Stimulated activated CD4-positive, alpha-beta T cell treated with anti-CD3 and anti-CD28 coated beads, TNF-alpha, amount 100 ng/mL, for 48 hours (primary cell): ENCODE data around the gene RHEB.

Experiments used
- DNase-seq, 3 donors: peaks; one replicate each; pipeline ENCODE4 v3.0.0-alpha.2; 2020; ENCODE audit warnings: low read depth in 3 of 3

RHEB gene

DNA sequence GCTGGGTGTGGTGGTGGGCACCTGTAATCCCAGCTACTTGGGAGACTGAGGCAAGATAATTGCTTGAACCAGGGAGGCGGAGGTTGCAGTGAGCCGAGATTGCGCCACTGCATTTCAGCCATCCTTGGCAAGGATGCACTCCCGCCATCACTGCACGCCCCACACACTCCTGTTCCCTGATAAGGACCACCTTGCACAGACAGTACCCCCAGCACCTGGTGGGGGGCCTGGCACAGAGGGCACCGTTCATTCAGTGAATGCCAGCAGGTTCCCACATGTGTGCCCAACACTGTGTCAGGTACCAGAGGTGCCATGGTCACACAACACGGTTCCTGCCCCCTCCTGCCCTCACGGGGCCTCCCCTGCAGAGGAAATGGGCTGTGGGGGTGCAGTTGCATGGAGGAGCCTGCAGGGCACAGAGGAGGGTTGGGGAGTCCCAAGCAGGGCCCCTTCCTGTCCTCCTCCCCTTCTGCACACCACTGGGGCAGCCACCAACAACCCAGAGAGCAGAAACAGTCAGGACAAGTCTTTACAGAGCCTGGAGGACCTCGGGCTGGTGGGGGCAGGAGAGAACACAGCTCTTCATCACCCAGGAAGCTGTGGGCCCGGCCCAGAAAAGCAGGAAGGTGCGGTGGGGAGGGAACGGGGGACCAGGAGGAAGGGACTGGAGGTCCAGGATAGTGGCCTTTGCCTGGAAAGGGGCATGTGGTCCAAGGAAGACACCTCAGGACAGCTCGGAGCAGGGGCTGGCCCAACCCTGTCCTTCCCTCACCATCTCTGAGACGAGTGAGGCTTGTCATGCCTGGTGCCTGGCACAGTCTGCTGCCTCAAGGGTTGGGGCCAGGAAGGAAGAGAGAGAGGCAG is 86.8 kb downstream of the RHEB start:
- peak in 2 of 3 donors; percentile 41 to 60 for DNase-seq

DNA sequence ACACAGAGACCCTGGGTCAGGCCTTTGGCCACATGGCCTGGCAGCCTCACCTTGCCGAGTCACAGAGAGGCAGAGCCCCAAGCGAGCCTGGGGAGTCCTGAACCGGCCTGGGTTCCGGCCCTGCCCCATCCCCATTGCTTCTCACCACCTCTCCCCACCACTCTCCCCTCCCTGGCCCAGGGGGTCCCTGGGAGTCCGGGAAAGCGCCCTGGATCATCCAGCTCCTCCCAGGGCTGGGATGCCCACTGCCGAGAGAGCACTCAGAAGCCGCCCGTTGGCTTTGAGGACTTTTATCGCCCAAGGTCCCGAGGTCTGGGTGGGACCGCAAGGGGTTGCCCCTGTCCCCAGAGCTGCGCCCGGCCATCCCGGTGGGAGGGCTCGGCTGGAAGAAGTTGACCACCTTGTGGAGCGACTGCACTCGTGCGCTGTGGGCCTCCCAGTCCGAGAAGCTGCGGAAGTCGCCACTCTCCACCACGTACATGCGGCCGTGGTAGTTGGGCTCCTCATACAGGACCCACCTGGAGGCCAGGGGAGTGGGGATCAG is 87.9 kb downstream of the RHEB start:
- no peak for DNase-seq

DNA sequence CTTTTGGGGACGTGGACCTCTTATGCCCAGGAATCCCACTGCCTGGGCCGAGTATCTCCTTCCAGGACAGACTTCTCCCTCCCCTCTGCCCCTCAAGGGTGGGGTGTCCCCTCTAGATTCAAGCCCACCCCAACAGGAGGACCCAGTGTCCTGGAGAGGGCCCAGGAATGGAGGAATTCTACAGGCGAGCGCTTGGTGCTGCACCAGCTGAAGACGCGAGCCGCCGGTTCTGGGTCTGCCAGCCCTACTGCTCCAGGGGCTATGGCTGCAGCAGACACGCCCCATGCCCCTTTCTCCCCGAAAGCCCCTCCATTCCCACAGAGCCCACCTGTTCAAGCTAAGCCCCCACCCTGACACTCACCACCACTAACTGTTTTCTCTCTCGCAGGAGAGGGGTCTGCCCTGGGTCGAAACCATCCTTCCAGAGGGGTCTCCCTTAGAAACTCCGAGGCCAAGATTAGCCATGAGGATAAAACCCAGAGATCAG is 88.4 kb downstream of the RHEB start:
- no peak for DNase-seq

DNA sequence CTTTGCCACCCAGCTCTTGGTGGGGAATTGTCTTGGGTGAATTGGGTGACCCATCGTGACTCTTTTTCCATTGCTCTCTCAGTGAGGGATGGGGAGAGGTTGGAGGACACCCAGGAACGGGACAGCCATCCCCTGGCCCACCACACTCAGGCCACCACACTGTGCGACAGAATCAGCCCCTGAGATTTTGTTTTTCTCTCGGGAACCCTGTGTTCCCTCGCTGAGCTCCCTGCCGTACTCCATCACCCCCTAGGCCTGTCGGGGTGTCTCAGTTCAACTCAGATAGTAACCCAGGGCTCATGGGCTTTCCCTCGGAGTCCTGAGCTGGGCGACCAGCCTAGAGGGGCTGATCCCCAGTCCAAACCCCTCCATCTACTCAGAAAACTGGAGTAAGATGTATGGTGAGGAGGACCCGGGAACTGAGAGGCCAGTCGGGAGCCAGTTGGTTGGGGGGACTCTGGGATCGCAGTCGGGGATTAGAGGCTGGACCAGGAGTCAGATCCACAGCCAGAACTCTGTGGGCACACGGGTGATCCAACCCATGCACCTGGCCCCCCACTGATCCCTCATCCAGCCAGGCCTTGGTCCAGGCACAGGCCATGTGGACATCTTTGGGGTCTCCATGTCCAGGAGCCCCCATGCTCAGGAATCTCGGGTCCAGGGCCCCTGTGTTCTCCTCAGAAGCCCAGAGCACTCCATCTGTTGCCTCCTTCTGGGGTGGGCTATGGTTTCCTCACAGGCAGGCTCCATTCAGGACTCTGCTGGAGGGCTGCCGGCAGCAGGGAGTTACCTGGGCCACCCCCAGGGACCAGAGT is 89.1 kb downstream of the RHEB start:
- no peak for DNase-seq

DNA sequence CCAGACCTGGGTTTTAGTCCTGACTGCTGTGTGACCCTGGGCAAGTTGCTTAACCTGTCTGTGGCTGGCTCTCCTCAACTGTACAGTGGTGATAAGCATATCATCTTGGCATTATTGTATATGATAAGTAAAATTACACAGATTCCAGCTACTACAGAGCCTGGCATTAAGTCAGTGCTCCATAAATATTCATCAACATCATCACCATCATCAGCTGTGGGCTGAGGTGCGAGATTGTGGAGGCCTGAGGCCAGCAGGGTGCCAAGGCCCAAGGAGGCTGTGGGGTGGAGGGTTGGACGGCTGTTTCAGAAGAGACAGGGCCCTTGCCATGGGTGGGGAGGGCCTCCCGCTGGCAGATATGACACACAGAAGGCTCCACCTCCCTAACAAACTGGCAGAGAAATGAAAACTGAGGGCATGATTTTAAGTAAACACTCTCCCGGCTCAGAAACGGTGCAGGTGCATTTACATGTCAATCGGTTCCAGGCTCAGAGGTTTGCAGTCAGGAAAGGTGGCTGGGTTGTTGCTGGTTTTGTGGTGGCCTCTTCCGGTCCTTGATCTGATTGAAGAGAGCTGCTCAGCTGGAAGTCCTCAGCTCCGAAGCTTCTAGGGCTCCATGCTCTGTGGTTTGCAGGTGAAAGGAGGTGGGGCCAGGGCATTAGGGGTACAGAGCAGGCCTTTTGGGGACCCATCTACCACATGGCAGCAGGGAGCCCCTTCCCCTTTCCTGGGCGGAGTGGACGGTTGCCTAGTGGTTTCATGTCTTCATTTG is 89.9 kb downstream of the RHEB start:
- DNase-seq: peak in 1 of 3 donors; percentile 11

DNA sequence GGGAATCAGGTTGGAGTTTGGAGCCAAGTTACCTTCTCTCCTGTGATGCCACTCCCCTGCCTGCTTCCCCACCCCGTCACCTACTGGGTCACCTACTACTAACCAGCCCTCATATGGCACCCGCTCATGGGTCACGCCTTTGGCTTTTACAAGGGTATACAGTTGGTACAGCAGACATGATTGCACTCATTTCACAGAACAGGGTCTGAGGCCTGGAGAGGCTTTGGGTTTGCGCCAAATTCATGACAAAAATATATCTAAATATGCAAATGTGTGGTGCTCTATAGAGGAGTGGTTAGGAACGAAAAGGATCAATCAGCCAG is 90.5 kb downstream of the RHEB start:
- no peak for DNase-seq

DNA sequence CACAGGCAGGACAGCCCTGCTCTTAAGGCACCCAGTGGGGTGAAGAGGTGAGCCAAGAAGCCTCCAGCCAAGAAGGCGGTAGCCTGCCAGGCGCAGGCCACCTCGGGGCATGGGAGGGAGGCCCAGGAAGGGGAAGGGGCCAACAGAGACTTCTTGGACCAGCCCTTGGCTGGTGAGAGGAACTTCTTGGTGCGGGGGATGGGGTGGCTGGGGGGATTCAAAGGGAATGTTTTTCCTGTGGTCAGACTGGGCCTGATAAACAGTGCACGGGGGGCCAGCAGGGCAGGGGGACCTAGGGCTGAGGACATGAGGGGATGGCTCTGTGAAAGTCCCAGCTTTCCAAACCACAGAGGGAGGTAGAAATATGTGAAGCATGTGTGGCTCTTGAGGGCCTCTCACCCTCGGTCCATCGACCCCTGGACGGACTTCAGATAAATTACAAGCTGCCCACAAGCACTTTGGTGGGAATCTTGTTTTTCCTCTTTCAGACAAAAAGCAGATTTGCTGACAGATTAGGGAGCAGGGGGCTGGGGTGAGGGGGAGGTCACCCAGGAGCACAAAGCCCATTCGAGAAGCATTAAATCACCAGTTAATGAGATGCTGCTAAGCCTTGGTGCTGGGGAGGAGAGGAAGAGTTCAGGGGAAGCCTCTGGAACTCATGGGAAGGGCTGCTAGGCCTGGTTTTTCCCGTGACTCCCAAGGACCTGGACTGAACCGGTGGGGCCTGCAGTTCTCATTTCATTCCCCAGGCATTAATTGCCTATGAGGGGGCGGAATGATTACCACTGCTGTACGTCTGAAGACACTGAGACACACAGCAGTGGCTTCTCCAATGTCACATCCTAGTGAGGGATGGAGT is 91.1 kb downstream of the RHEB start:
- DNase-seq: no peak

DNA sequence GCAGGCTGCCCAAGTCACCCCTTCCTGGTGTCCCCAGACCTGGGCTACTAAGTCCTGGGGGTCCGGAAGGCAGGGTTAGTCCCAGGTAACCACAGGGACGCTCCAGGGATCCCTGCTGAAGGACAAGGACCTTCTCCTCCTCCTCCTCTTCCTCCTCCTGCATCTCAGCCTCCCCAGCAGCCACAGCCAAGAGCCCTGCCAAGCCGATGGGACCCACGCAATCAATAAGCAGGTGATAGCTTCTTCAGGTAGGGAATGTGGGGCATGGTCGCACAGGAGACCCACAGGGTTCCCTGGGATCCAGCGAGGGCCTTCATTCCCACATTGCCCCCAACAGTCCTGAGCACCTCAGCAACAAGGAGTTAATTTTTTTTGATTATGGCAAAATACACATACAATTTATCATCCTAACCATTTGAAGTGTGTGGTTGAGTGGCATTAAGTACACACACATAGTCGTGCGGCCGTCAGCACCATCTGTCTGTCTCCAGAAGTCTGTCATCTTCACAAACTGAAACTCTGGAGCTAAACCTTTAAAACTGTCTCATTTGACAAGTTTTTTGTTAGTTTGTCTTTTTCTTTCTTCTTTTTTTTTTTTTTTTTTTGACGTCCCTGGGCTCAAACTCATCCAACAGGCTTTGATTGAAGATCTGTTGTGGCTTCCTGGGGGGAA is 91.9 kb downstream of the RHEB start:
- DNase-seq: no peak

DNA sequence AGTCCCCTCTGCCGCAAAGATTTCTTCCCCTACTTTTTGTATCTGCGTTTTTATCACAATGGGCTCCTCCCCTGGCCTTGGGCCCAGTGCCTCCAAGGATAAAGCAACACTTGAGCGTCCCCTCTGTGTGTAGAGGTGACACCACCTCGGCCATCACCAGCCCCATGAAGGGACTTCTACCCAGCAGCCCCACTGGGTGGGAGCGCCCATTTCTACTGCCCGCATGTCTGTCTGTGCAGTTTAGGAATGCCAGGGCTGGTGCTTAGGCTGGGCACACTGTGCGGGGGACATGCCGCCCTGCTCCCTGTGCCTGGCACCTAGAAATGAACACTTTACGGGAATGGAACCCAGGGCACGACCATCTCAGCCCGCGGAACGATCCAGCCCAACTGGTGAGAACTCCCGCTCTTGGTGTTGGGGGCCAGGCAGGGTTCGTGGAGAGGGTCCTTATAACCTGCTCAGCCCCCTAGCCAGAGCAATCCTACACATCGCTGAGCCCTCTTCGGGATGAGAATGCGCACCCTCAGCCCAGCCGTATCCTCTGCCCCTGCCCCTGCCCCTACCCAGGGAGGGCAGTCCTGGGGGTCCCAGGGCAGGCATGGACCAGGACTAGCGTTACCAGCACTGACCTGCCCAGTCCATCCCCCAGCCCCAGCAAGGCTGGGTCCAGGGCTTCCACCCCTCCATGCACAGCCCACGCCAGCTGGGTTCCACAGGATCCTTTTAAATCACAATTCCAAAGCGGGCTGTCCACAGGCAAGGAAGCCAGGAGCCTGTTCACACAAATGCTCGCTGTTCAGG is 92.6 kb downstream of the RHEB start:
- no peak for DNase-seq

DNA sequence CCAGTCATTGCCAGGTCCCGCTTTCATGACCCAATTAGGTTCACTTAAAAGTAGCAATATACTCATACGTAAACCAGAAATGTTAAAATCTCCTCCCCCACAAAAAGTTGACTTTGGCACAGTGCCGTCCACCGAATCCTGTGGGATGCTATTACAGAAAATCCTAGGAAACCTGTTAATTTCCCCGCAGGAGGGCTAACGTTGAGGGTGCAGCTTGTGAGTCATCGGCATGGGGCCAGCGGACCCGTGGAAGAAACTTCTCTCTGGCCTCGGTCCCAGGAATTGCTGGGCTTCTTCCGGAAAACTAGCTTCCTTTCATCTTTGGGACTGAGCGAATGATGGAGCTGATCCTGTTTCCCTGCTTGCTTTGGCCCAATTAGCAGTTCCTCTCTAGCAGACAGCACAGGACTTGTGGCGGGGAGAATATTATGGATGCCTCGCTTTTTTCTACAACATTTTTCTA is 93.2 kb downstream of the RHEB start:
- no peak for DNase-seq

DNA sequence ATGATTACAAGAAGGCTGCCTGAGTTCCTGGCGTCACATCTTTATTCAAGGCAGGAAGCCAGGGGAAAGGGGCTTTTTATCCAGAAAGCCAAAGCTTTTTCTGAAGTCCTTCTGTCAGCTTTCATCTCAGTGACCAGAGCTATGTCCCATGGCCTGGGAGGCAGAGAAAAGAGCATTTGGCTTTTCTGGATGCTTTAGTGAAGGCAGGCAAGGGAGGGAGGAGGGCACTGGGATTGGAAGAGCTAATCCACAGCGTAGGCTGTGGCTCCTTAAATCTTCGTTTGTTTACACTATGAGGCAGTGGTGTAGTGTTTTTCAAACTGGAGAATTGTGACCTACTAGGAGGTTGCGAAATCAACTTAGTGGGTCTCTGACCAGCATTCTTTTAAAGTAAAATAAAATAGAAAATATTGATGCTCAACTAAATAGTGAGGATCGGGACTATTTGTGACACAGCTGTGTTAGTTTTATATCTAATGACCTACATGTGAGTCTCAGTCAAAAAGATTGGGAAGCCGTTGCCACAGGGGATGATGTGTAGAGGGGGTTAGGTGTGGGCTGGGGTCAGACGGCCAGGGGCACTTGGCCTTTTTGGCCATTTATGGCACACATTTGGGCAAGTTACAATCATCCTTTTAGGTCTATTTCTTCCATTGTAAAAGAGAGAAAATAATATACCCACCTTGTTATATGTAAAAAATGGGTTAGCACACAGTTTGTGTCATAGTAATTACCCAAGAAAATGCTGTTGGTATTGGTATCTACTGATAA is 93.8 kb downstream of the RHEB start:
- DNase-seq: no peak

DNA sequence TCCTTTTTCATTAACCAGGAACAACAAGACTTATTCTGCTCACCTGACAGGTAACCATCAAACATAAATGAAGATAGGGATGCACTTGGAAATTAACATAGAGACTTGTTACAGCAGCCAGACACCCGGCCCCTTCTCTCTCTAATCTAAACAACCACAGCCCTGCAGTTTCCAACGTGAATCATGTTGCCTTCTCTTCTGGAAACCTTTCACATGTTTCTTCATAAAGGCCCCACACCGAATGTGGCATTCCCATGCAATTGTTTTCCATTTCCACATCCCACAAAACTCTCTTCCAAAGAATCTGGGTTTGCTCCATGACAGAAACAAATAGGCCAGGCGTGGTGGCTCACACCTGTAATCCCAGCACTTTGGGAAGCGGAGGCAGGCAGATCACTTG is 94.9 kb downstream of the RHEB start:
- DNase-seq: no peak

DNA sequence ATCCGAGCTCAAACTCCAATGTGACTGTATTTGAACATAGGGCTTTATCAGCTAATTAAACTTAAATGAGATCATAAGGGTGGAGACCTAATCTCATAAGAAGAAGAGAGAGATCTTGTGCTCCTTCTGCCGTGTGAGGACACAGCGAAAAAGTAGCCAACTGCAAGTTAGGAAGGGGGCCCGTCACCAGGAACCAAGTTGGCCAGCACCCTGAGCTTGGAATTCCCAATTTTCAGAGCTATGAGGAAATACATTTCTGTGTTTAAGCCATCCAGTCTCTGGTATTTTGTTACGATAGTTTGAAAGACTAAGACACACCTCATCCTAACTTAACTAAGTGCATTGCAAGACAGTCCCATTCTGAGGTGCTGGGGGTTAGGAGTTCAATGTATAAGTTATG is 95.8 kb downstream of the RHEB start:
- no peak for DNase-seq

DNA sequence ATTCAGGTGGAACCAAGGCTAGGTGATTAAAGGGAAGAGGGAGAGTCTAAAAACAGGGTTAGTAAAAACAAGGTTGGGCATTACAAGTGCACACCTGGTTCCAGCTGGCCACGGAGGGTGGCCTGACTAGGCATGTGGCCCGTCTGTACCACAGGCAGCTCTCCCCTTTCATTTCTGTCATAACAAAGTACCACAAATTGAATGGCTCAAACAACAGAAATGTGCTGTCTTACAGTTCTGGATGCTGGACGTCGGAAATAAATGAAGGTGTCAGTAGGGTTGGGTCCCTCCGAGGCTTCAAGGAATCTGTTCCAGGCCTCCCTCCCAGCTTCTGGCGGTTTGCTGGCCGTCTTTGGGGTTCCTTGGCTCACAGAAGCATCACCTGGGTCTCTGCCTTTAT is 96.5 kb downstream of the RHEB start:
- no peak for DNase-seq

DNA sequence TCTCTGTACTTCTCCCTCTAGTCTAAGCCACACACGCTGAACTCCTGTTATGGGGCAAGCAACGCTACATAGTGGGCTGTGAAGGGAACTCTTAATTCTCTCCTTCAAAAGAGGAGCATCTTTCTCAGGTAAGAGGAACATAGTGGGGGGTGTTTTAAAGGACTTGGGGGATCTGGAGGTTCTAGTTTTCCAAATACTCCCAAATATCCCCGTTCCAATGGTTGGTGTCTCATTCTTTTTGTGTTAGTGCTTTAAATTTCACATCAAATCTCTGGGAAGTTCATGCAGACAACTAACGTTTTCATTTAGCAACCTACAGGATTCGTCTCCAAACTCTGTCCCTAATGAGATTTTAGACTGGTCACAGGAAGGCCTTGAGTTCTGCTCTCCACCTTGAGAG is 97.5 kb downstream of the RHEB start:
- no peak for DNase-seq

DNA sequence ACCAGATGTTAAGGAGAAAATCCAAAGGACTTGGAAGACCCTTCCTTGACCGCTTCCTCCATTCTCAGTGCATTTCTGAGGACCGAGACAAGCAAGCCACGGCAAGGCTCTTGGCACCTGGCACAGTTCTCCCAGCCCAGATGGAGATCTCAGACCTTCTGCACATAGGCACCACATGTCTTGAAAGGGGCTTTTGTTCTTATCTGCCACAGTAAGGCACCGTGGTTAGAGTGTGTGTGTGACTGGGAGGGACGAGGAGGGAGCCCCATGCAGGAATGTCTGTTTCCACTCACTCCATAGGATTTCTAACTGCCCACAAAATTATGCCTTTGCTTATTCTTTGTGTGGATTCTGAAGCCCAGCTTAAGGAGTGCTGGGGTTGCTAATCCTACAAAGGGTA is 99.6 kb downstream of the RHEB start:
- no peak for DNase-seq

DNA sequence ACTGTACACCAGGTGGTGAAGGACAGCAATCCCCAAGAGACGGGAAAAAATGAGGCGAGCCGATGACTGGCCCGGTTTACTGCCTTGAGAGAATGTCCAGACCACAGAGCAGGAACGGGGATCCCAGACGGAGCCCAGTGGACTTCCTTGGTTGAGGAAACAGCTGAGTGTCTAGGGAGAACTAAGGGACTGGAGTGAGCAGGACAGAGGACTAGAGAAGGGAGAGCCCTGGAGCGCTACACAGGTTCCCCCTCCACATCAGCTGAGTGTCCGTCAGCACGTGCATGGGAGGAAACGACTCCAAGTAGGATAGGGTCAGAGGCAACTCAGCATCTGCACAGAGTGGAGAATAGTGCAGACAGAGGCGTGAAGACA is 102.8 kb downstream of the RHEB start:
- no peak for DNase-seq

DNA sequence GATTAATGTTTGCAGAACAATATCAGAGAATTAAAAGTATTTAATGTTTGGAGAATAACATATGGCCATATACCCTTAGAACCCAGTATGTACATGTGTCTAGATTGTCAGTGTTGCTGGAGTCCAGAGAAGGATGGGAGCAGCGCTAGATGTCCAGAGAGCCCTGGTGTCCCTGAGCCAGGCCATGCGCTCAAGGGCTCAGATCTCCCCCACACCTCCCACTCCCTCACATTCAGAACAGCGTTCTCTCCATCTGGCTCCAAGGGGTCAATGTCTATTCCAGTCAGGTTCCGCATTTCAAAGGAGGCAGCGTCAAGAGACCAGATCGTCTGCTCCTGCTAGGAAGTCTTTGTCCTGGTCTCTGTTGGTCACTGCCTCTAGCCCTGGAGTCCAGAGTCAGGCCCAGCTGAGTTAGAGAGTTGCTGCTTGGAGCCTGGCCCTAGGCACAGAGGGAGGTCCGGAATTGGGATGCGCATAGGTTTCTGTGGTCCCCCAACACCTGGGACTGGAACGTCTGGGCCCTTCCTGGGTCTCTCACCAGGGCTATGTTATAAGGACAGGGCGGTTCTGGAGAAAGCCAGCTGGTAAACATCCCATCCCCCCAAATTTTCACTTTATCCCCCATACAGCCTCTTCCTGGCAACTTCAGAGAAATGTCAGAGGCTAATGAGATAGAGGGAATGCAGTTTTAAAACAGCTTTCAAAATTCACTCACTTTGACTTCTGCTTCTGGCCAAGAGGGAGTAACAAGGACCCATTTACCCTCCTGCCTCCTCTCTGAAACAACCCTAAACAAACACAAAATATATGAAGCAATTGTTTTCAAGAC is 103.4 kb downstream of the RHEB start:
- no peak for DNase-seq
